ENCODE measurements around the gene SHTN1.

The SHTN1 gene

GRCh38 chr10:116944911-116945310 is 60.1 kb downstream of the SHTN1 start:
- ChIA-PET CTCF (interaction anchor here (0.6 kb wide), 1 partner anchor 83 kb away, joined by 6 read pairs; no protein-coding TSS in a partner anchor), POLR2A (ENCODE audit: low non-redundant PET) (no interaction called here)
- H3K27ac ChIP-seq: no peak overlapping the region
- no peak for DNase-seq (ENCODE audit: low spot score)
- TF ChIP-seq, protein P1, sequence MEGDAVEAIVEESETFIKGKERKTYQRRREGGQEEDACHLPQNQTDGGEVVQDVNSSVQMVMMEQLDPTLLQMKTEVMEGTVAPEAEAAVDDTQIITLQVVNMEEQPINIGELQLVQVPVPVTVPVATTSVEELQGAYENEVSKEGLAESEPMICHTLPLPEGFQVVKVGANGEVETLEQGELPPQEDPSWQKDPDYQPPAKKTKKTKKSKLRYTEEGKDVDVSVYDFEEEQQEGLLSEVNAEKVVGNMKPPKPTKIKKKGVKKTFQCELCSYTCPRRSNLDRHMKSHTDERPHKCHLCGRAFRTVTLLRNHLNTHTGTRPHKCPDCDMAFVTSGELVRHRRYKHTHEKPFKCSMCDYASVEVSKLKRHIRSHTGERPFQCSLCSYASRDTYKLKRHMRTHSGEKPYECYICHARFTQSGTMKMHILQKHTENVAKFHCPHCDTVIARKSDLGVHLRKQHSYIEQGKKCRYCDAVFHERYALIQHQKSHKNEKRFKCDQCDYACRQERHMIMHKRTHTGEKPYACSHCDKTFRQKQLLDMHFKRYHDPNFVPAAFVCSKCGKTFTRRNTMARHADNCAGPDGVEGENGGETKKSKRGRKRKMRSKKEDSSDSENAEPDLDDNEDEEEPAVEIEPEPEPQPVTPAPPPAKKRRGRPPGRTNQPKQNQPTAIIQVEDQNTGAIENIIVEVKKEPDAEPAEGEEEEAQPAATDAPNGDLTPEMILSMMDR (conservative IDR thresholded peaks at IDR 0.05; ENCODE audit: low read depth): no peak

DNA sequence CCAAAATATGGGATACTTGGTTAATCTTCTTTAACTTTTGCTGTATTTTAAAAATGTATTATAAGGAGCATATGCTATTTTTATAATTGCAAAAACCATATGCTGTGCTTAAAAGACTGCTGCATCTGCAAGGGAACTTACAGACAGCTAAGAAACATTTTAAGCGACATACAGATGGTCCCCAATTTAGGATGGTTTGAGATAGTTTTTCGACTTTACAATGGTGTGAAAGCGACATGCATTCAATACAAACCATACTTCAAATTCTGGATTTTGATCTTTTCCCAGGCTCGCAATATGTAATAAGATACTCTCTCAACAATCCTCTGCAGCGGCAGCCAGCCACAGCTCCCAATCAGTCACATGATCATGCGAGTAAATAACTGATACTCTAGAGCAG is 73.2 kb downstream of the SHTN1 start:
- CTCF ChIA-PET: interaction anchor here (0.6 kb wide), 1 partner anchor 321 kb away, joined by 3 read pairs; no protein-coding TSS in a partner anchor
- POLR2A ChIA-PET (ENCODE audit: low non-redundant PET): no interaction called here
- H3K27ac ChIP-seq: no peak overlapping the region
- no peak for DNase-seq (ENCODE audit: low spot score)
- TF ChIP-seq, protein P1 (conservative IDR thresholded peaks at IDR 0.05; ENCODE audit: low read depth): no peak

DNA sequence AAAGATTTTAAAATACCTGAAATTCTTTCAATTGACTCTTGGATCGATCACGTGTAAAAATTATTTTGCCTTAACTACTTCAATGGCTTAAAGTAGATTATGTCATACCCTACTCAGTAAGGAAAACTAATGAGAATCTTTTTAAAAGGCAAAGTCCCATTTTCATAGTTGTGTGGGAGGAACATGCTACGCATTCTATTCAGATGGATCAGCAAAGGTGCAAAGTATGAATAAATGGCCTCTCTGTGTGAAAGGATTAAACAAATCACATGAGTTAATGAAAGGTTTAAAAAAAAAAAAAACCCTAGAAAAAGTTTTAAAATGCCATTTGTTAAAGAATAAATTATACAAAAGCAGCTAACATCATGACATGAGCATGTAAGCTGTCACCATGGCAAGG is 78.6 kb downstream of the SHTN1 start:
- no peak for DNase-seq (ENCODE audit: low spot score)
- ChIA-PET POLR2A (ENCODE audit: low non-redundant PET) (no interaction called here), CTCF (no interaction called here)
- no peak overlapping the region for H3K27ac ChIP-seq
- TF ChIP-seq, protein P1 (conservative IDR thresholded peaks at IDR 0.05; ENCODE audit: low read depth): no peak

- ChIA-PET CTCF (no interaction called here), POLR2A (ENCODE audit: low non-redundant PET) (no interaction called here)
- TF ChIP-seq, protein P1 (conservative IDR thresholded peaks at IDR 0.05; ENCODE audit: low read depth): no peak
- no peak for DNase-seq (ENCODE audit: low spot score)
- no peak overlapping the region for H3K27ac ChIP-seq
Observed at GRCh38 chr10:116925056-116925455, 79.9 kb downstream of the SHTN1 start.

- H3K27ac ChIP-seq: no peak overlapping the region
- TF ChIP-seq, protein P1 (conservative IDR thresholded peaks at IDR 0.05; ENCODE audit: low read depth): no peak
- POLR2A ChIA-PET (ENCODE audit: low non-redundant PET): no interaction called here
- CTCF ChIA-PET: no interaction called here
- no peak for DNase-seq (ENCODE audit: low spot score)
Observed at GRCh38 chr10:116919706-116920105, 85.3 kb downstream of the SHTN1 start.

- DNase-seq (ENCODE audit: low spot score): no peak
- no peak overlapping the region for H3K27ac ChIP-seq
- TF ChIP-seq, protein P1 (conservative IDR thresholded peaks at IDR 0.05; ENCODE audit: low read depth): no peak
- ChIA-PET CTCF (no interaction called here), POLR2A (ENCODE audit: low non-redundant PET) (no interaction called here)
Observed at GRCh38 chr10:116919164-116919563, 85.8 kb downstream of the SHTN1 start.

DNA sequence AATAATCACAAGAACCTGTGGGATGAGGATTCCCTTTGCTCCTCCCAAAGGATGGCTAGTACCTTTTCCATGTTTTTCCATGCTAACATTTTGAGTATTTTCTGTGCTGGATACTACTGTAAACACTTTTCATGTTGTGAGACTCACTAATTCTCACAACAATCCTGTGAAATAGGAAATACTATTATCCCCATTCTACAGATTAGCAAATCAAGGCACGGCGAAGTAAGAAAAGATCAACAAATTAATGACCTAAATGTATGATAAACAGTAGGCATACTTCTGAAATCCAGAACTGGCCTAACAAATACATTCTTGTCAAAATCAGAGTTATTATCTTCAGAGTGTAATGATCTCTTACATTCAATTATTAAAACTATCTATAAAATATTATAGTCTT is 86.4 kb downstream of the SHTN1 start:
- no peak for DNase-seq (ENCODE audit: low spot score)
- POLR2A ChIA-PET (ENCODE audit: low non-redundant PET): no interaction called here
- CTCF ChIA-PET: interaction anchor here (0.7 kb wide), 1 partner anchor 50 kb away, joined by 3 read pairs; no protein-coding TSS in a partner anchor

More for the DNA sequence above, 86.4 kb downstream of the SHTN1 start:
- TF ChIP-seq, protein P1 (conservative IDR thresholded peaks at IDR 0.05; ENCODE audit: low read depth): no peak
- no peak overlapping the region for H3K27ac ChIP-seq

All from RWPE1 (cell line).